GM23248 (cell line): ENCODE data around the gene PLCD3. TPM values are rescaled to one million over a fixed set of nuclear protein-coding genes. Genes with fewer than 3 reads are reported as not detected.

Source experiments
- DNase-seq: peaks from one replicate; pipeline ENCODE4 v3.0.0-alpha.2; 2015
- H2AFZ ChIP-seq: fragments of 200-600 bp; sonication (generic); 2 replicates; pipeline ENCODE4 v1.6.1; 2016; ENCODE audit warnings: antibody characterized with exemption
- H3F3A ChIP-seq: fragments of 200-600 bp; sonication (generic); 2 replicates; pipeline ENCODE4 v1.6.1; 2016; ENCODE audit warnings: mild to moderate bottlenecking, antibody characterized with exemption, mixed run types; ENCODE audit not compliant: insufficient read depth
- H3K27ac ChIP-seq: fragments of 200-600 bp; sonication (generic); 2 replicates; pipeline ENCODE4 v1.5.1; 2016; ENCODE audit warnings: mild to moderate bottlenecking
- H3K27me3 ChIP-seq: fragments of 200-600 bp; sonication (generic); replicated peaks from 2 replicates; pipeline ENCODE4 v1.6.1; 2016; ENCODE audit warnings: mild to moderate bottlenecking; ENCODE audit not compliant: insufficient read depth
- H3K36me3 ChIP-seq: fragments of 200-600 bp; sonication (generic); 2 replicates; pipeline ENCODE4 v1.6.1; 2016; ENCODE audit warnings: low read depth, mild to moderate bottlenecking
- H3K4me1 ChIP-seq: fragments of 200-600 bp; sonication (generic); 2 replicates; pipeline ENCODE4 v1.6.1; 2016; ENCODE audit warnings: mild to moderate bottlenecking; ENCODE audit not compliant: insufficient read depth
- H3K4me2 ChIP-seq: fragments of 200-600 bp; sonication (generic); one replicate; pipeline ENCODE4 v1.6.1; 2016; ENCODE audit warnings: mild to moderate bottlenecking; ENCODE audit not compliant: unreplicated experiment
- H3K4me3 ChIP-seq: fragments of 200-600 bp; sonication (generic); 2 replicates; pipeline ENCODE4 v1.5.1; 2016; ENCODE audit warnings: mild to moderate bottlenecking
- H3K79me2 ChIP-seq: fragments of 200-600 bp; sonication (generic); 2 replicates; pipeline ENCODE4 v1.6.1; 2016; ENCODE audit warnings: mild to moderate bottlenecking; ENCODE audit not compliant: insufficient read depth
- H3K9ac ChIP-seq: fragments of 200-600 bp; sonication (generic); 2 replicates; pipeline ENCODE4 v1.6.1; 2016; ENCODE audit warnings: mild to moderate bottlenecking
- H3K9me2 ChIP-seq: fragments of 200-600 bp; sonication (generic); 2 replicates; pipeline ENCODE4 v1.6.1; 2016; ENCODE audit warnings: mixed run types, mild to moderate bottlenecking, moderate library complexity; ENCODE audit not compliant: insufficient read depth
- H3K9me3 ChIP-seq: fragments of 200-600 bp; sonication (generic); one replicate; pipeline ENCODE4 v1.6.1; 2017; ENCODE audit warnings: low read depth
- H4K20me1 ChIP-seq: fragments of 200-600 bp; sonication (generic); 2 replicates; pipeline ENCODE4 v1.6.0; 2016; ENCODE audit not compliant: insufficient read depth
- EZH2 ChIP-seq: fragments of 200-600 bp; sonication (generic); IDR thresholded peaks from 2 replicates; pipeline ENCODE4 v1.6.1; 2018; ENCODE audit warnings: antibody characterized with exemption, mild to moderate bottlenecking; ENCODE audit not compliant: insufficient read depth, poor library complexity, severe bottlenecking
- EZH2phosphoT487 ChIP-seq: fragments of 200-600 bp; sonication (generic); IDR thresholded peaks from 2 replicates; pipeline ENCODE4 v1.6.1; 2018; ENCODE audit warnings: antibody characterized with exemption, moderate library complexity, mild to moderate bottlenecking, low read depth; ENCODE audit not compliant: insufficient read depth
- WGBS, 2 experiments: methylation state at CpG; one replicate each; pipeline ENCODE4 v1.1.6; 2015 to 2017; ENCODE audit warnings: low lambda C conversion rate in 2 of 2, low coverage in 1 of 2; ENCODE audit errors: missing lambda C conversion rate in 2 of 2; 5-methylcytosine and 5-hydroxymethylcytosine counted together
- in situ Hi-C: fragments of 300-500 bp; cut with MboI; formaldehyde crosslinking; loops from 2 replicates; pipeline ENCODE4 v1.15.0; 2020
- polyA plus RNA-seq: library from polyadenylated mRNA; unstranded; fragments of >200 nt; fragmentation: Nextera tagmentation; extraction: Ambion mirVana; gene quantifications from 2 replicates; pipeline ENCODE4 v1.2.1, GENCODE V29; 2016
- total RNA-seq: library from RNA; depleted of rRNA; stranded (reverse); fragments of >200 nt; shearing (Covaris generic); gene quantifications from 2 replicates; pipeline ENCODE4 v1.2.3, GENCODE V29; 2014

Gene PLCD3
- total and polyA plus RNA-seq, 2 experiments from 2014 or later: 17.1 to 30.2 TPM

GRCh38 chr17:45146166-45146565 is 13.9 kb upstream of the PLCD3 start:
- peak overlapping the region; percentile 80; the same call in 1 of the 2 replicates for H3K4me3 ChIP-seq
- H3K79me2 ChIP-seq: peaks cover 26% of the 10 kb centered on the region
- TF ChIP-seq EZH2phosphoT487 (no peak), EZH2 (no peak)
- H3K4me2 ChIP-seq: no peak overlapping the region
- H3K4me1 ChIP-seq: peaks cover 14% of the 10 kb centered on the region; the same call in 1 of the 2 replicates
- peaks cover 27% of the 10 kb centered on the region for H3F3A ChIP-seq
- 0 out of 2 replicates have a peak overlapping the region, but pooled peaks have one; percentile 94 for H3K9ac ChIP-seq
- no peaks in the 10 kb centered on the region for H3K36me3 ChIP-seq
- no peaks in the 10 kb centered on the region for H4K20me1 ChIP-seq
- H3K27ac ChIP-seq: peak overlapping the region; percentile 97
- H3K9me3 ChIP-seq: no peaks in the 10 kb centered on the region
- in situ Hi-C loops: no loop called here
- H2AFZ ChIP-seq: no peak overlapping the region
- no peaks in the 10 kb centered on the region for H3K27me3 ChIP-seq
- H3K9me2 ChIP-seq: no peaks in the 10 kb centered on the region
- DNase-seq: no peak
- WGBS, 2 experiments: 79 to 80% methylated on average over 10 of the region's 10 CpGs

DNA sequence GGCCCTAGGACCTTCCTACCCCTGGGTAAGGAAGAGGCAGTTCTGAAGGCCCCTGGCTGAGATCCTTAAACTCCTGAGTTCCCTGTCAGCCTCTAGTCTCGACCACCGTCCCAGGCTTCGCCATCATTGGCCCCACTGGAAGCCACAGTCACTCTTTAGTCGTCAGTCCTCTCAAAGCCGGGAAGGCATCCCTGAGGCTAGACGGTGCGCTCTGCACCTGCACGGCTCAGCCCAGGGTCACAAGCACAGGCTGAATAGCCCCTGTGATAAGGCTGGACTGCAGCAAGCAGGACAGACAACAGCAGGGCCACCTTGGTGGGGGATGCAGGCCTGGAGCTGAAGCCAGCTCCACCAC is 12.7 kb upstream of the PLCD3 start:
- peaks cover 20% of the 10 kb centered on the region for H3F3A ChIP-seq
- DNase-seq: no peak
- H3K9me2 ChIP-seq: no peaks in the 10 kb centered on the region
- TF ChIP-seq EZH2 (no peak), EZH2phosphoT487 (no peak)
- H3K36me3 ChIP-seq: no peaks in the 10 kb centered on the region
- H3K27me3 ChIP-seq: no peaks in the 10 kb centered on the region
- H3K9ac ChIP-seq: peak overlapping the region; percentile 81; the same call in 1 of the 2 replicates
- peak overlapping the region; percentile 75; the same call in 1 of the 2 replicates for H2AFZ ChIP-seq
- WGBS, 2 experiments: 78 to 85% methylated on average over 8 of the region's 8 CpGs
- in situ Hi-C loops: no loop called here
- H3K9me3 ChIP-seq: no peaks in the 10 kb centered on the region
- no peaks in the 10 kb centered on the region for H4K20me1 ChIP-seq
- no peak overlapping the region for H3K27ac ChIP-seq
- H3K4me3 ChIP-seq: no peak overlapping the region
- peaks cover 14% of the 10 kb centered on the region for H3K79me2 ChIP-seq
- no peak overlapping the region for H3K4me2 ChIP-seq
- peaks cover 13% of the 10 kb centered on the region; the same call in 1 of the 2 replicates for H3K4me1 ChIP-seq

- in situ Hi-C loops: no loop called here
- H4K20me1 ChIP-seq: no peaks in the 10 kb centered on the region
- H3K36me3 ChIP-seq: no peaks in the 10 kb centered on the region
- no peaks in the 10 kb centered on the region for H3K9me3 ChIP-seq
- peak overlapping the region; percentile 68 for H3K4me2 ChIP-seq
- peaks cover 8% of the 10 kb centered on the region for H3K79me2 ChIP-seq
- peak overlapping the region; percentile 81 for H3K9ac ChIP-seq
- no peaks in the 10 kb centered on the region for H3K27me3 ChIP-seq
- H3K9me2 ChIP-seq: no peaks in the 10 kb centered on the region
- peak overlapping the region; percentile 81 for H3K27ac ChIP-seq
- 12 to 30% methylated on average over 23 to 63 of the region's 71 CpGs for WGBS, 2 experiments
- peaks cover 20% of the 10 kb centered on the region for H3F3A ChIP-seq
- DNase-seq: peak; percentile 76
- no peak for TF ChIP-seq EZH2phosphoT487
- TF ChIP-seq EZH2: no peak
- H2AFZ ChIP-seq: peak overlapping the region; percentile 75
- H3K4me1 ChIP-seq: peaks cover 13% of the 10 kb centered on the region; the same call in 1 of the 2 replicates
- peak overlapping the region; percentile 70 for H3K4me3 ChIP-seq
Measured at GRCh38 chr17:45144199-45145034, 12.1 kb upstream of the PLCD3 start.

DNA sequence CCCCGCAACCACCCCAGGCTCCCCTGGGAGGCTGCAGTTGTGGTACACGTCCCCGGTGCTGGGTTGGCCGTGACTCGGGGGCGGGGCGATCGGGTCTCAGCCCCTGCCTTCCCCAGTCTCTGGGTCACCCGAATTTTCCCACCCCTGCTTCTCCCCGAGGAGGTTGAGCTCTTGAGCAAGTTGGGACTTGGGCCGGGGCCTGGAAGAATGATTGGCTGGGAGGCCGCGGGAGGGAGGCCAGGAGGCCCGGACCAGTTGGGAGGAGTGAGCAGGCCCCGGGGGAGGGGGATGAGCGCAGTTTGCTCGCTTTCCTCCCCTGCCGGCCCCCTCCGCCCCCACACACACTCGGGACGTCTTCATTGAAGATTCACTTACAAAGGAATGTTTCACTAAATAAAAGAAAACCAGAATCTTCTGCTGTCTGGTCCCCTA is 11.5 kb upstream of the PLCD3 start:
- Histone ChIP-seq H4K20me1 (no peaks in the 10 kb centered on the region), H3K27ac (peak overlapping the region; percentile 81), H3K36me3 (no peaks in the 10 kb centered on the region), H3K4me1 (peaks cover 13% of the 10 kb centered on the region; the same call in 1 of the 2 replicates), H3K27me3 (no peaks in the 10 kb centered on the region), H3K4me2 (peak overlapping the region; percentile 68), H3K9ac (peak overlapping the region; percentile 81), H3K9me2 (no peaks in the 10 kb centered on the region), H3K79me2 (peaks cover 2% of the 10 kb centered on the region; the same call in 1 of the 2 replicates), H3F3A (peaks cover 17% of the 10 kb centered on the region), H3K4me3 (peak overlapping the region; percentile 70), H3K9me3 (no peaks in the 10 kb centered on the region), H2AFZ (peak overlapping the region; percentile 75)
- TF ChIP-seq EZH2phosphoT487: no peak
- no peak for TF ChIP-seq EZH2
- 3% methylated on average over 21 of the region's 21 CpGs for WGBS, 2 experiments
- DNase-seq: peak; percentile 92
- in situ Hi-C loops: no loop called here
